DOHH2 (cell line): ENCODE data around the gene PAQR5.
"Not testable (repeated sequence)": the region's sequence is repeated elsewhere in the genome, so short reads cannot be mapped to it uniquely, and the experiment has no call there.

Source experiments
- EZH2phosphoT487 ChIP-seq: fragments of 200-600 bp; sonication (generic); IDR thresholded peaks from 2 replicates; pipeline ENCODE4 v1.6.1; 2017; ENCODE audit warnings: borderline replicate concordance, mild to moderate bottlenecking, antibody characterized with exemption, low read length, moderate library complexity, mixed read lengths
- TF ChIP-seq, protein P1 (sequence below): fragments of 200-600 bp; sonication (generic); IDR thresholded peaks from one replicate; pipeline ENCODE4 v1.5.1; 2014; ENCODE audit warnings: antibody characterized with exemption, mild to moderate bottlenecking, low read depth, low read length; ENCODE audit not compliant: poor library complexity, severe bottlenecking

GRCh38 chr15:69301101-69301500 is 2.4 kb downstream of the PAQR5 start:
- TF ChIP-seq, protein P1, sequence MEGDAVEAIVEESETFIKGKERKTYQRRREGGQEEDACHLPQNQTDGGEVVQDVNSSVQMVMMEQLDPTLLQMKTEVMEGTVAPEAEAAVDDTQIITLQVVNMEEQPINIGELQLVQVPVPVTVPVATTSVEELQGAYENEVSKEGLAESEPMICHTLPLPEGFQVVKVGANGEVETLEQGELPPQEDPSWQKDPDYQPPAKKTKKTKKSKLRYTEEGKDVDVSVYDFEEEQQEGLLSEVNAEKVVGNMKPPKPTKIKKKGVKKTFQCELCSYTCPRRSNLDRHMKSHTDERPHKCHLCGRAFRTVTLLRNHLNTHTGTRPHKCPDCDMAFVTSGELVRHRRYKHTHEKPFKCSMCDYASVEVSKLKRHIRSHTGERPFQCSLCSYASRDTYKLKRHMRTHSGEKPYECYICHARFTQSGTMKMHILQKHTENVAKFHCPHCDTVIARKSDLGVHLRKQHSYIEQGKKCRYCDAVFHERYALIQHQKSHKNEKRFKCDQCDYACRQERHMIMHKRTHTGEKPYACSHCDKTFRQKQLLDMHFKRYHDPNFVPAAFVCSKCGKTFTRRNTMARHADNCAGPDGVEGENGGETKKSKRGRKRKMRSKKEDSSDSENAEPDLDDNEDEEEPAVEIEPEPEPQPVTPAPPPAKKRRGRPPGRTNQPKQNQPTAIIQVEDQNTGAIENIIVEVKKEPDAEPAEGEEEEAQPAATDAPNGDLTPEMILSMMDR, result not testable (repeated sequence)
- not testable (repeated sequence) for TF ChIP-seq EZH2phosphoT487
